Subcutaneous adipose tissue (tissue), 4 donors: ENCODE measurements around the gene NRCAM. TPM values are rescaled to one million over a fixed set of nuclear protein-coding genes. Genes with fewer than 3 reads are reported as not detected.

Source experiments
- CTCF ChIP-seq: fragments of 450-650 bp; IDR thresholded peaks from one replicate; pipeline ENCODE4 v1.5.1; 2016; ENCODE audit warnings: low read depth, mild to moderate bottlenecking, control low read depth, antibody characterized with exemption, moderate library complexity
- total RNA-seq, 4 donors: library from RNA; depleted of rRNA; stranded (reverse); fragments of >200 nt; gene quantifications; one replicate each; pipeline ENCODE4 v1.1.0, GENCODE V29; 2016

Gene NRCAM
- total RNA-seq, 4 donors from 2014 or later: 21.1 to 74.4 (median 49.3) TPM

- TF ChIP-seq CTCF: no peak
These were observed 4.9 kb downstream of the NRCAM start for GRCh38 chr7:108451296-108451848.

- TF ChIP-seq CTCF: no peak
These were observed 6.1 kb downstream of the NRCAM start for GRCh38 chr7:108450160-108450559.

- TF ChIP-seq CTCF: no peak
These were observed 6.7 kb downstream of the NRCAM start for GRCh38 chr7:108449521-108449920.

GRCh38 chr7:108448584-108449505 is 7.4 kb downstream of the NRCAM start:
- no peak for TF ChIP-seq CTCF

- TF ChIP-seq CTCF: no peak
These were observed 14.1 kb downstream of the NRCAM start for GRCh38 chr7:108442039-108442568.

- TF ChIP-seq CTCF: no peak
These were observed 14.8 kb downstream of the NRCAM start for GRCh38 chr7:108441392-108441955.

- TF ChIP-seq CTCF: no peak
These were observed 15.6 kb downstream of the NRCAM start for GRCh38 chr7:108440613-108441012.
